Measurements from ENCODE around the gene IL22RA2. TPM values are rescaled to one million over a fixed set of nuclear protein-coding genes. Genes with fewer than 3 reads are reported as not detected.

IL22RA2 gene
- total RNA-seq, 1 donor from 2014 or later = not detected

DNA sequence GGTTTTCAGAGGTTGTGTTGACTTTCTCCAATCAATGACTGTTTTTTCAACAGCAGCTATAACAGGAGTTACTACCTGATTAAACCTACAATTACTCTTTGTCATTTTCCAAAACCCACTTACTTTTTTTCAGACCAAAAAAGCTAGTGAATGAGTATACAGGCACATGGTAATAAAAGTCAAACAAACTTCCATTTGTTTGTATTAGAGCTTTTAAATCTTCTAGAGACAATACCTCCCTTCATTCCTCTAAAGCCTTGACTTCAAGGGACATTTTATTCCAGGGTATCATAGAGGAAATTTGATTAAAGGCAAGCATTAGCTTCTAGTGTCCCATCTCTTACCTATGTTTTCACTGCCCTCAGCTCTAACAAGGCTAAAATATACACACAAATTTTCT is 52.7 kb downstream of the IL22RA2 start:
- Mint-ChIP-seq H3K4me3 (ENCODE audit: unreplicated experiment) (no peak overlapping the region), H3K27me3 (ENCODE audit: unreplicated experiment) (peaks cover 1% of the 10 kb centered on the region), H3K27ac (ENCODE audit: unreplicated experiment) (no peak overlapping the region), H3K4me1 (ENCODE audit: unreplicated experiment) (no peaks in the 10 kb centered on the region), H3K9me3 (ENCODE audit: unreplicated experiment) (no peaks in the 10 kb centered on the region), H3K36me3 (ENCODE audit: low read depth, unreplicated experiment) (peaks cover 5% of the 10 kb centered on the region)
- DNase-seq (ENCODE audit: low spot score) = no peak
- TF ChIP-seq, protein P1, sequence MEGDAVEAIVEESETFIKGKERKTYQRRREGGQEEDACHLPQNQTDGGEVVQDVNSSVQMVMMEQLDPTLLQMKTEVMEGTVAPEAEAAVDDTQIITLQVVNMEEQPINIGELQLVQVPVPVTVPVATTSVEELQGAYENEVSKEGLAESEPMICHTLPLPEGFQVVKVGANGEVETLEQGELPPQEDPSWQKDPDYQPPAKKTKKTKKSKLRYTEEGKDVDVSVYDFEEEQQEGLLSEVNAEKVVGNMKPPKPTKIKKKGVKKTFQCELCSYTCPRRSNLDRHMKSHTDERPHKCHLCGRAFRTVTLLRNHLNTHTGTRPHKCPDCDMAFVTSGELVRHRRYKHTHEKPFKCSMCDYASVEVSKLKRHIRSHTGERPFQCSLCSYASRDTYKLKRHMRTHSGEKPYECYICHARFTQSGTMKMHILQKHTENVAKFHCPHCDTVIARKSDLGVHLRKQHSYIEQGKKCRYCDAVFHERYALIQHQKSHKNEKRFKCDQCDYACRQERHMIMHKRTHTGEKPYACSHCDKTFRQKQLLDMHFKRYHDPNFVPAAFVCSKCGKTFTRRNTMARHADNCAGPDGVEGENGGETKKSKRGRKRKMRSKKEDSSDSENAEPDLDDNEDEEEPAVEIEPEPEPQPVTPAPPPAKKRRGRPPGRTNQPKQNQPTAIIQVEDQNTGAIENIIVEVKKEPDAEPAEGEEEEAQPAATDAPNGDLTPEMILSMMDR (IDR thresholded peaks at IDR 0.05; ENCODE audit: unreplicated experiment) = no peak

DNA sequence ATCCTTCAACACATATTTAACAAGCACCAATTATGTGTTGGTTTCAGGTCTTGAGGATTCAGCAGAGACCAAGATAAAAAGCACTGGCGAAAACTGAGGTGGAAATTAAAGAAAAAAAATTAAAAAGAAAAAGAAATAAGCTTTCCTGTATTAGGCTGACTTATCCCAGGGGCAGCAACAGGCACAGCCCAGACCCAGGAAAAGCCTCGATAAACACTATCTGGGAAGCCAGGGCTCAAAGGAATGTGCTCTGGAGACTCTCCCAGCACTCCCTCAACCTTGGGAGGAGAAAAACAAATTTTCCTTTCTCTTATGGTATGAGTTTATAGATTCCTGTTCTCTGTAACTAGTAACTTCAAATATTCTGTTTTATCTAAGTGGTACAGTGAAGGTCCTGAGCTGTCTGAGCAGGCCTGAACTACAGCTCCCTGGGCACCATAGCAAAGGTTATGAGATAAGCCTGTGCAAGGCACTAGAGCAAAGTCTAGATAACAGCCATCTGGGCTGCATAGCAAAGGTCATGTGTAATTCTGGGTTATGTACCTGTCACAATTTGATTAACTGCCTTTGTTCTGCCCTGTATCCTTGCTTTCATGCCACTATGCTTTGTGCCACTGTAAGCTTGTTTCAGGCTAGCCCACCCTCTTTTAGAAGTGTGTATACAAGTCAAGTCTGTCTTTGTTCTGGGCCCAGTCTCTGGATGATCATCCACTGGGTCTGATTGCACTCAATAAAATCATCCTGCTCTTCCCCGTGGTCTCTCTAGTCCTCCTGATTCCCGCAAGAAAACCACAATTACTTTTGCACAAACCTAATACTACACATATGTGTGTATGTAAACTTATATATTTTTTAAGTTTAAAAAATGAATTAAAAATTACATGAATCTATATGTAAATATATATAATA is 54.0 kb downstream of the IL22RA2 start:
- Mint-ChIP-seq H3K36me3 (ENCODE audit: low read depth, unreplicated experiment) (peaks cover 5% of the 10 kb centered on the region), H3K27ac (ENCODE audit: unreplicated experiment) (no peak overlapping the region), H3K4me3 (ENCODE audit: unreplicated experiment) (no peak overlapping the region), H3K9me3 (ENCODE audit: unreplicated experiment) (no peaks in the 10 kb centered on the region), H3K4me1 (ENCODE audit: unreplicated experiment) (no peaks in the 10 kb centered on the region), H3K27me3 (ENCODE audit: unreplicated experiment) (peaks cover 1% of the 10 kb centered on the region)
- TF ChIP-seq, protein P1 (IDR thresholded peaks at IDR 0.05; ENCODE audit: unreplicated experiment) = no peak
- DNase-seq (ENCODE audit: low spot score) = no peak

DNA sequence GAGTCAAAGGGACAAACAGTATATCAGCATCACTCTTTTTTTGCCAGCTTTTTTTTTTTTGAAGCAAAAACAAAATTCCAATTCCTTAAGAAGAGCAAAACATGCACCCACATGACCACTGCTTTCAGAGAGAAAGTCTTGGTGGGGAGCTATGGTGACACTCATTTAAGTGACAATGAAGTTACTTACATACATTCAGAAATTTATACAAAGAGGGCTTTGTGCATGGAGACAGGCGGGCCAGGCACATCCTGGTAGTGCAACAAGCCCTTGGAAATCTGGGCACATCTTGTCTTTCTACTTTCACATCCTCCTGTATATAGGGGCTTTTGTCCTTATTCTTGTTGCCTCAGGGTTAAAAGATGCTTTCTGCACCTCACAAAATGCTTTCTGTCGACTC is 55.9 kb downstream of the IL22RA2 start:
- peaks cover 1% of the 10 kb centered on the region for H3K27me3 Mint-ChIP-seq (ENCODE audit: unreplicated experiment)
- H3K4me1 Mint-ChIP-seq (ENCODE audit: unreplicated experiment) = no peaks in the 10 kb centered on the region
- H3K27ac Mint-ChIP-seq (ENCODE audit: unreplicated experiment) = no peak overlapping the region
- no peaks in the 10 kb centered on the region for H3K9me3 Mint-ChIP-seq (ENCODE audit: unreplicated experiment)
- peaks cover 5% of the 10 kb centered on the region for H3K36me3 Mint-ChIP-seq (ENCODE audit: low read depth, unreplicated experiment)
- TF ChIP-seq, protein P1 (IDR thresholded peaks at IDR 0.05; ENCODE audit: unreplicated experiment) = no peak
- H3K4me3 Mint-ChIP-seq (ENCODE audit: unreplicated experiment) = peak overlapping the region; percentile 1
- DNase-seq (ENCODE audit: low spot score) = no peak

DNA sequence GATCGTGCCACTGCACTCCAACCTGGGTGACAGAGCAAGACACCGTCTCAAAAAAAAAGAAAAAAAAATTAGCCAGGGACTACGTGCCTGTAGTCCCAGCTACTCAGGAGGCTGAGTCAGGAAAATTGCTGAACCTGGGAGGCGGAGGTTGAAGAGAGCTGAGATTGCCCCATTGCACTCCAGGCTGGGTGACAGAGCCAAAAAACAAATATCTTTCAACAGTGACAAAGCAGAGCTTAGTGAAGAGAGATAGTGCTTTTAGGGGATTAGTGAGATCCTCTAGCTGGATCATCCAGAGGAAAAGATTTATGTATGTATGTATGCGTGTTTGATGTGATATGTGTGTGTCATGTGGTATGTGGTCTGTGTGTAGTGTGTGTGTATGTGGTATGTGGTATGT is 56.6 kb downstream of the IL22RA2 start:
- TF ChIP-seq, protein P1 (IDR thresholded peaks at IDR 0.05; ENCODE audit: unreplicated experiment) = no peak
- H3K27me3 Mint-ChIP-seq (ENCODE audit: unreplicated experiment) = peaks cover 1% of the 10 kb centered on the region
- H3K9me3 Mint-ChIP-seq (ENCODE audit: unreplicated experiment) = no peaks in the 10 kb centered on the region
- H3K27ac Mint-ChIP-seq (ENCODE audit: unreplicated experiment) = no peak overlapping the region
- no peak for DNase-seq (ENCODE audit: low spot score)
- H3K36me3 Mint-ChIP-seq (ENCODE audit: low read depth, unreplicated experiment) = peaks cover 5% of the 10 kb centered on the region
- no peaks in the 10 kb centered on the region for H3K4me1 Mint-ChIP-seq (ENCODE audit: unreplicated experiment)
- no peak overlapping the region for H3K4me3 Mint-ChIP-seq (ENCODE audit: unreplicated experiment)

DNA sequence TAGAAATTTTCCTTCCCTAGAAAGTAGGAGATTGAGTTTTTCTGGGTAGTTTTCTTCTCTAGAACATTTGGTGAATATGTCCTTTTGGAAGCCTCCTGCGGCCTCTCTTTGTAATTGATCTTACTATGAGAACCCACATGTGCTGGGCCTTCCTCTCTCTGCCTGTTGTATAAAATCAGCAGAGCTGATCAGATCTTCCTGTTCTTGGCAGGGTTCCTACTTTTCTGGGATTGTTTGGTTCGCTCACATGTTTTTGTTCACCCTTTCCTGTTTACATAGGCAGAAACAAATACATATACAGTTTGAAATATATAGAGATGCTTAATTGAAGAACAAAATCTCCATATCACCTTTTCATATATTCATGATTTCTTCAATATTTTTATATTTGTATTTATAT is 57.8 kb downstream of the IL22RA2 start:
- peaks cover 1% of the 10 kb centered on the region for H3K27me3 Mint-ChIP-seq (ENCODE audit: unreplicated experiment)

More for the DNA sequence above, 57.8 kb downstream of the IL22RA2 start:
- Mint-ChIP-seq H3K9me3 (ENCODE audit: unreplicated experiment) (no peaks in the 10 kb centered on the region), H3K27ac (ENCODE audit: unreplicated experiment) (no peak overlapping the region), H3K36me3 (ENCODE audit: low read depth, unreplicated experiment) (peaks cover 5% of the 10 kb centered on the region), H3K4me3 (ENCODE audit: unreplicated experiment) (no peak overlapping the region), H3K4me1 (ENCODE audit: unreplicated experiment) (no peaks in the 10 kb centered on the region)
- TF ChIP-seq, protein P1 (IDR thresholded peaks at IDR 0.05; ENCODE audit: unreplicated experiment) = no peak
- no peak for DNase-seq (ENCODE audit: low spot score)

Data from endothelial cell (in vitro differentiated cells).